Anterior cingulate cortex (tissue), 58 donors: ENCODE results near the gene AGPS.

Experiments used
- DNase-seq, 58 donors: peaks; one replicate each; lab custom pipeline; 2025; lab: John Stamatoyannopoulos, UW

The AGPS gene

GRCh38 chr2:177577075-177577474, 184.5 kb downstream of the AGPS start:
- DNase-seq = no peak

GRCh38 chr2:177578454-177578853, 185.9 kb downstream of the AGPS start:
- no peak for DNase-seq

- no peak for DNase-seq
These were observed 187.0 kb downstream of the AGPS start for GRCh38 chr2:177579486-177580036.

- DNase-seq = no peak
These were observed 189.4 kb downstream of the AGPS start for GRCh38 chr2:177582000-177582399.

- DNase-seq = no peak
These were observed 191.6 kb downstream of the AGPS start for GRCh38 chr2:177584030-177584692.

- DNase-seq = no peak
These were observed 192.8 kb downstream of the AGPS start for GRCh38 chr2:177585234-177585863.

GRCh38 chr2:177586154-177586553, 193.6 kb downstream of the AGPS start:
- no peak for DNase-seq

GRCh38 chr2:177587371-177587770, 194.8 kb downstream of the AGPS start:
- no peak for DNase-seq

- no peak for DNase-seq
These were observed 196.1 kb downstream of the AGPS start for GRCh38 chr2:177588671-177589070.

GRCh38 chr2:177589186-177589585, 196.6 kb downstream of the AGPS start:
- DNase-seq = no peak

GRCh38 chr2:177592397-177592796, 199.8 kb downstream of the AGPS start:
- no peak for DNase-seq

GRCh38 chr2:177592945-177593344, 200.4 kb downstream of the AGPS start:
- DNase-seq = no peak

GRCh38 chr2:177593402-177593801, 200.8 kb downstream of the AGPS start:
- DNase-seq = no peak
